Aorta (tissue), 5 donors: Measurements from ENCODE around the gene YES1. TPM values are rescaled to one million over a fixed set of nuclear protein-coding genes. Genes with fewer than 3 reads are reported as not detected.

ENCODE experiments used
- ATAC-seq: fragments of 200-7000 bp; cut with Tn5 transposase; one replicate; pipeline ENCODE4 v1.9.1; 2022; ENCODE audit warnings: moderate library complexity; ENCODE audit not compliant: low FRiP score
- DNase-seq, 2 donors: peaks; one replicate each; pipeline ENCODE4 v3.0.0-alpha.2; 2020
- H3K27ac ChIP-seq, 2 donors: one replicate each; pipeline ENCODE4 v1.5.1; 2013; ENCODE audit warnings: low read length in 2 of 2, mild to moderate bottlenecking in 2 of 2, moderate library complexity in 2 of 2, control low read depth in 1 of 2, inconsistent platforms in 1 of 2, low read depth in 1 of 2
- H3K27me3 ChIP-seq, 2 donors: one replicate each; pipeline ENCODE4 v1.6.1; 2013; ENCODE audit warnings: control low read depth in 1 of 2, low read length in 1 of 2, mild to moderate bottlenecking in 1 of 2, moderate library complexity in 1 of 2; ENCODE audit not compliant: insufficient read depth in 2 of 2, control insufficient read depth in 1 of 2
- H3K36me3 ChIP-seq, 2 donors: one replicate each; pipeline ENCODE4 v1.6.1; 2013; ENCODE audit warnings: control low read depth in 1 of 2, low read length in 1 of 2, mild to moderate bottlenecking in 1 of 2; ENCODE audit not compliant: insufficient read depth in 2 of 2, control insufficient read depth in 1 of 2
- H3K4me1 ChIP-seq, 2 donors: one replicate each; pipeline ENCODE4 v1.6.1; 2013; ENCODE audit warnings: low read length in 2 of 2, control low read depth in 1 of 2, mild to moderate bottlenecking in 1 of 2, moderate library complexity in 1 of 2; ENCODE audit not compliant: insufficient read depth in 2 of 2, control insufficient read depth in 1 of 2
- H3K4me3 ChIP-seq, 2 donors: one replicate each; pipeline ENCODE4 v1.5.1; 2013; ENCODE audit warnings: low read length in 2 of 2, control low read depth in 1 of 2, mild to moderate bottlenecking in 1 of 2
- H3K9me3 ChIP-seq: one replicate; pipeline ENCODE4 v1.6.1; 2013; ENCODE audit warnings: mild to moderate bottlenecking, low read length; ENCODE audit not compliant: control insufficient read depth
- WGBS, 2 donors: extraction: QIAGEN DNeasy Blood & Tissue Kit; methylation state at CpG; one replicate each; pipeline ENCODE4 v1.1.7; 2013; 5-methylcytosine and 5-hydroxymethylcytosine counted together
- intact Hi-C, 2 donors: fragments of 100-400 bp; cut with DNase I; formaldehyde crosslinking; loops; one replicate each; pipeline versions ENCODE4 v1.14.2 to v1.15.0; 2022
- polyA plus RNA-seq, 2 donors: library from polyadenylated mRNA; stranded (reverse); fragments of 200-250 nt; gene quantifications; one replicate each; pipeline ENCODE4 v1.2.3, GENCODE V29; 2013
- total RNA-seq, 2 donors: library from RNA; stranded (reverse); fragmentation: NEBNext Ultra II Directional; extraction: Animal tissue kit (Norgen Biotek cat#: 25700); gene quantifications; one replicate each; pipeline ENCODE4 v1.2.1, GENCODE V29; 2021
- donor health status: healthy with polysubstance abuse.
- donor health status: Bipolar disorder and iron deficiency.
- donor health status: DM: no; HTN: no; CAD: no.
- donor health status: DM: no; HTN: no; CAD: no.
- donor health status: DM: yes; HTN: yes; CAD: no.

Gene YES1
- total and polyA plus RNA-seq, 4 donors: 8.9 to 37.0 (median 28.3) TPM

- ATAC-seq: no peak
- Histone ChIP-seq H3K36me3 (no peaks in the 10 kb centered on the region), H3K27ac (no peak overlapping the region), H3K4me1 (peaks cover 3 to 7% of the 10 kb centered on the region in 2 donors), H3K9me3 (no peaks in the 10 kb centered on the region), H3K4me3 (no peak overlapping the region), H3K27me3 (no peaks in the 10 kb centered on the region)
- 89% methylated on average over 2 of the region's 2 CpGs for WGBS, 2 donors
- intact Hi-C loops: no loop called here
- no peak for DNase-seq
These were observed 28.5 kb upstream of the YES1 start for GRCh38 chr18:840516-840915.

- Histone ChIP-seq H3K4me3 (no peak overlapping the region), H3K36me3 (no peaks in the 10 kb centered on the region), H3K9me3 (no peaks in the 10 kb centered on the region), H3K27ac (no peak overlapping the region), H3K27me3 (no peaks in the 10 kb centered on the region), H3K4me1 (peaks cover 3 to 7% of the 10 kb centered on the region in 2 donors)
- WGBS, 2 donors: 76 to 91% methylated on average over 1 of the region's 1 CpG
- no peak for ATAC-seq
- intact Hi-C loops: no loop called here
- DNase-seq: no peak
These were observed 28.0 kb upstream of the YES1 start for GRCh38 chr18:840023-840408.

GRCh38 chr18:839224-840022 lies 27.4 kb upstream of the YES1 start:
- 16 to 20% methylated on average over 14 of the region's 14 CpGs for WGBS, 2 donors
- no peaks in the 10 kb centered on the region for H3K36me3 ChIP-seq
- H3K9me3 ChIP-seq: no peaks in the 10 kb centered on the region
- ATAC-seq: peak; percentile 92
- intact Hi-C loops: loop anchor here (2.0 to 10.0 kb wide), 3 partner anchors 99 to 565 kb away; no protein-coding TSS in a partner anchor
- no peak overlapping the region for H3K4me3 ChIP-seq
- no peaks in the 10 kb centered on the region for H3K27me3 ChIP-seq
- H3K27ac ChIP-seq: no peak overlapping the region
- H3K4me1 ChIP-seq: peaks cover 3 to 7% of the 10 kb centered on the region in 2 donors
- peak; percentile 89 to 98 for DNase-seq

GRCh38 chr18:837922-838321 lies 25.9 kb upstream of the YES1 start:
- ATAC-seq (peak; percentile 53), DNase-seq (no peak)
- WGBS, 2 donors: 15 to 20% methylated on average over 2 of the region's 2 CpGs
- Histone ChIP-seq H3K27me3 (no peaks in the 10 kb centered on the region), H3K4me3 (no peak overlapping the region), H3K27ac (no peak overlapping the region), H3K36me3 (no peaks in the 10 kb centered on the region), H3K4me1 (peaks cover 3 to 7% of the 10 kb centered on the region in 2 donors), H3K9me3 (no peaks in the 10 kb centered on the region)
- intact Hi-C loops: loop anchor here (2.0 to 10.0 kb wide), 3 partner anchors 97 to 563 kb away; no protein-coding TSS in a partner anchor

- Histone ChIP-seq H3K27ac (no peak overlapping the region), H3K4me3 (no peak overlapping the region), H3K9me3 (no peaks in the 10 kb centered on the region), H3K4me1 (peaks cover 3 to 7% of the 10 kb centered on the region in 2 donors), H3K36me3 (no peaks in the 10 kb centered on the region), H3K27me3 (no peaks in the 10 kb centered on the region)
- WGBS, 2 donors: 60 to 63% methylated on average over 8 of the region's 8 CpGs
- no peak for DNase-seq
- no peak for ATAC-seq
- intact Hi-C loops: loop anchor here (10.0 kb wide), 2 partner anchors 209 to 559 kb away; no protein-coding TSS in a partner anchor
These were observed 22.2 kb upstream of the YES1 start for GRCh38 chr18:834082-834720.

GRCh38 chr18:833197-833596 lies 21.2 kb upstream of the YES1 start:
- Histone ChIP-seq H3K27ac (no peak overlapping the region), H3K36me3 (no peaks in the 10 kb centered on the region), H3K27me3 (no peaks in the 10 kb centered on the region), H3K9me3 (no peaks in the 10 kb centered on the region), H3K4me1 (peaks cover 3 to 7% of the 10 kb centered on the region in 2 donors), H3K4me3 (no peak overlapping the region)
- ATAC-seq: no peak
- 94 to 96% methylated on average over 4 of the region's 4 CpGs for WGBS, 2 donors
- intact Hi-C loops: loop anchor here (10.0 kb wide), 2 partner anchors 208 to 558 kb away; no protein-coding TSS in a partner anchor
- DNase-seq: no peak

GRCh38 chr18:832085-832681 lies 20.1 kb upstream of the YES1 start:
- Histone ChIP-seq H3K9me3 (no peaks in the 10 kb centered on the region), H3K4me1 (no peaks in the 10 kb centered on the region), H3K27ac (no peak overlapping the region), H3K36me3 (no peaks in the 10 kb centered on the region), H3K4me3 (no peak overlapping the region), H3K27me3 (no peaks in the 10 kb centered on the region)
- intact Hi-C loops: loop anchor here (10.0 kb wide), 2 partner anchors 207 to 557 kb away; no protein-coding TSS in a partner anchor
- 23 to 28% methylated on average over 16 of the region's 16 CpGs for WGBS, 2 donors
- peak in 1 of 2 donors; percentile 52 for DNase-seq
- no peak for ATAC-seq

- ATAC-seq: peak; percentile 60
These were observed 18.4 kb upstream of the YES1 start for GRCh38 chr18:830315-830901.

More at GRCh38 chr18:830315-830901, 18.4 kb upstream of the YES1 start:
- Histone ChIP-seq H3K27ac (no peak overlapping the region), H3K4me3 (no peak overlapping the region), H3K9me3 (no peaks in the 10 kb centered on the region), H3K27me3 (no peaks in the 10 kb centered on the region), H3K36me3 (no peaks in the 10 kb centered on the region), H3K4me1 (no peaks in the 10 kb centered on the region)
- no peak for DNase-seq
- intact Hi-C loops: loop anchor here (2.0 to 10.0 kb wide), 4 partner anchors 88 to 556 kb away; no protein-coding TSS in a partner anchor
- 20 to 27% methylated on average over 5 of the region's 5 CpGs for WGBS, 2 donors
